Measurements from ENCODE around the gene TOX3. TPM values are rescaled to one million over a fixed set of nuclear protein-coding genes. Genes with fewer than 3 reads are reported as not detected.

TOX3 gene
- total RNA-seq, 4 donors from 2014 or later, result 0.11 TPM; not detected in 3

DNA sequence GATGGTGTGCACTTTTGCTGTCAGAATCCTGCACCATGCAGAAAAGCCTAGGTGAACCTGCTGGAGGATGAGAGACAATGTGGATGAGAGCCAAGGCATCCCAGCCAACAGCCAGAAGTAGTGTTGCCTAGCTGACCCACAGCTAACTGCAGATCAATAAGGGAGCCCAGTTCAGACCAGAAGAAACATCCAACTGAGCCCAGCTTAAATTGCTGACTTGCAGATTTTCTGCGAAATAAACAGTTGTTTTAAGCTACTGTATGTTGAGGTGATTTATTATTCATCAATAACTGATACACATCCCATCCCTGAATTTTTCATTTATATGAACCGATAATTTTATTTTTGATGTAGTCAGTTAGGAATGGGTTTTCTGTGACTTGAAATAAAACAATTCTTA, 39.2 kb upstream of the TOX3 start:
- Histone ChIP-seq H3K4me3 (no peak overlapping the region), H3K27ac (replicated peaks in 1 of 4) (no peak overlapping the region), H3K4me1 (no peaks in the 10 kb centered on the region), H3K9me3 (no peaks in the 10 kb centered on the region), H3K36me3 (no peaks in the 10 kb centered on the region), H3K27me3 (no peaks in the 10 kb centered on the region)
- 88% methylated on average over 2 of the region's 2 CpGs for WGBS
- intact Hi-C loops (cut with DNase I), result no loop called here
- DNase-seq (ENCODE audit: extremely low spot score), result no peak
- TF ChIP-seq EP300 (IDR thresholded peaks at IDR 0.05), result no peak
- no peak for TF ChIP-seq POLR2A (IDR thresholded peaks at IDR 0.05; ENCODE audit: low read depth)
- TF ChIP-seq, protein P1, sequence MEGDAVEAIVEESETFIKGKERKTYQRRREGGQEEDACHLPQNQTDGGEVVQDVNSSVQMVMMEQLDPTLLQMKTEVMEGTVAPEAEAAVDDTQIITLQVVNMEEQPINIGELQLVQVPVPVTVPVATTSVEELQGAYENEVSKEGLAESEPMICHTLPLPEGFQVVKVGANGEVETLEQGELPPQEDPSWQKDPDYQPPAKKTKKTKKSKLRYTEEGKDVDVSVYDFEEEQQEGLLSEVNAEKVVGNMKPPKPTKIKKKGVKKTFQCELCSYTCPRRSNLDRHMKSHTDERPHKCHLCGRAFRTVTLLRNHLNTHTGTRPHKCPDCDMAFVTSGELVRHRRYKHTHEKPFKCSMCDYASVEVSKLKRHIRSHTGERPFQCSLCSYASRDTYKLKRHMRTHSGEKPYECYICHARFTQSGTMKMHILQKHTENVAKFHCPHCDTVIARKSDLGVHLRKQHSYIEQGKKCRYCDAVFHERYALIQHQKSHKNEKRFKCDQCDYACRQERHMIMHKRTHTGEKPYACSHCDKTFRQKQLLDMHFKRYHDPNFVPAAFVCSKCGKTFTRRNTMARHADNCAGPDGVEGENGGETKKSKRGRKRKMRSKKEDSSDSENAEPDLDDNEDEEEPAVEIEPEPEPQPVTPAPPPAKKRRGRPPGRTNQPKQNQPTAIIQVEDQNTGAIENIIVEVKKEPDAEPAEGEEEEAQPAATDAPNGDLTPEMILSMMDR (IDR thresholded peaks at IDR 0.05), result no peak
- no peak for TF ChIP-seq POLR2AphosphoS5 (IDR thresholded peaks at IDR 0.05)

DNA sequence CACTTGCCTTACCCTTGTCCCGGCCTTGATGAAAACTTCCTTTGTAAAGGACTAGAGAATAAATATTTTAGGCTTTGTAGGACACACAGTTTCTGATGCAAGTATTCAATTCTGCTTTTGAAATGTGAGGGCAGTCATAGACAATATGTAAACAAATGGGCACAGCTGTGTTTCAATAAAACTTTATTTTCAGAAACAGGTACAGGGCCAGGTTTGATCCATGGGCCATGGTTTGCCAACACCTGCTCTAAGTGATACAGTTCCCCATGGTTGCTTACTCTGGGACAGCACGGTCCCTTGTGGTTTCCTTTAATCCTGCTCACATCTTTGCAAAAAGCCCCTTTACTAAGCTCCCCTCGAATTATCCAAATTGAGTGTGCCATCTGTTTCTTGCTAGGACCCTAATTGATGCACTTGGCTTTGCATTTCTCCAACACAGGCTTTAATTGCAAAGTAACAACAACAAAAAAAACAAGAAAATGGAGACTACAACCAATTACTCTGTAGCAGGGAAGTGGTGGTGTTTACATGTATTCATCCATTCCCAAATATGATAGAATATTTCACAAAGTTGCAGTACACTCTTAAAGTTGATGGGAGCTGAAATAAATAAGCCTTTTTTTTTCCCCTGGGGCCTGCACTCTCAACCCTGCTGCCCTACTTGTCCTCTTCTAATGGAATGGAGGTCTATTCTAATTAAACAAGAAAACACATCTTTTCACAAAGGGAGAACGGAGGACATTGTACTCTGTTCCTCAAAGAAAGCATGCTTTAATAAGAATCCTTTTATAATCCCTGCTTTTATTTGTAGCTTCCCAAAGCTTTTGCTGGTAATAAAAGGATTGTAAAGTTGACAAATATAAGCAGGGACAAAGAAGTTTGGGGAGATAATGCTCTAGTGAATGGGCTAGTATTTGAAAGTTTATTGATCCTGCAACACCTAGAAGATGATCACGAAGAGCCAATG, 37.7 kb upstream of the TOX3 start:
- TF ChIP-seq POLR2A (IDR thresholded peaks at IDR 0.05; ENCODE audit: low read depth), result no peak
- TF ChIP-seq, protein P1 (IDR thresholded peaks at IDR 0.05), result no peak
- TF ChIP-seq EP300 (IDR thresholded peaks at IDR 0.05), result no peak
- TF ChIP-seq POLR2AphosphoS5 (IDR thresholded peaks at IDR 0.05), result no peak
- Histone ChIP-seq H3K9me3 (no peaks in the 10 kb centered on the region), H3K4me3 (no peak overlapping the region), H3K36me3 (no peaks in the 10 kb centered on the region), H3K4me1 (no peaks in the 10 kb centered on the region), H3K27ac (replicated peaks in 1 of 4) (no peak overlapping the region), H3K27me3 (no peaks in the 10 kb centered on the region)
- intact Hi-C loops (cut with DNase I), result no loop called here
- 87% methylated on average over 5 of the region's 5 CpGs for WGBS
- no peak for DNase-seq (ENCODE audit: extremely low spot score)

GRCh38 chr16:52581530-52581929, 34.6 kb upstream of the TOX3 start:
- no peak for TF ChIP-seq POLR2A (IDR thresholded peaks at IDR 0.05; ENCODE audit: low read depth)
- TF ChIP-seq, protein P1 (IDR thresholded peaks at IDR 0.05), result no peak
- TF ChIP-seq EP300 (IDR thresholded peaks at IDR 0.05), result no peak
- TF ChIP-seq POLR2AphosphoS5 (IDR thresholded peaks at IDR 0.05), result no peak
- Histone ChIP-seq H3K9me3 (no peaks in the 10 kb centered on the region), H3K4me3 (no peak overlapping the region), H3K36me3 (no peaks in the 10 kb centered on the region), H3K27me3 (no peaks in the 10 kb centered on the region), H3K4me1 (no peaks in the 10 kb centered on the region), H3K27ac (replicated peaks in 1 of 4) (no peak overlapping the region)
- intact Hi-C loops (cut with DNase I), result no loop called here
- DNase-seq (ENCODE audit: extremely low spot score), result no peak
- 91% methylated on average over 4 of the region's 4 CpGs for WGBS

- H3K27me3 ChIP-seq, result no peaks in the 10 kb centered on the region
- intact Hi-C loops (cut with DNase I), result no loop called here
- H3K4me1 ChIP-seq, result no peaks in the 10 kb centered on the region
- H3K9me3 ChIP-seq, result no peaks in the 10 kb centered on the region
- no peak for TF ChIP-seq POLR2A (IDR thresholded peaks at IDR 0.05; ENCODE audit: low read depth)
- TF ChIP-seq EP300 (IDR thresholded peaks at IDR 0.05), result no peak
- TF ChIP-seq POLR2AphosphoS5 (IDR thresholded peaks at IDR 0.05), result no peak
- TF ChIP-seq, protein P1 (IDR thresholded peaks at IDR 0.05), result no peak
- 74% methylated on average over 3 of the region's 3 CpGs for WGBS
- H3K36me3 ChIP-seq, result no peaks in the 10 kb centered on the region
- no peak overlapping the region for H3K4me3 ChIP-seq
- H3K27ac ChIP-seq (replicated peaks in 1 of 4), result no peak overlapping the region
- DNase-seq (ENCODE audit: extremely low spot score), result no peak
Observed at GRCh38 chr16:52580488-52580887, 33.5 kb upstream of the TOX3 start.
